SJSA1 (cell line): ENCODE results near the gene CKLF. TPM values are rescaled to one million over a fixed set of nuclear protein-coding genes. Genes with fewer than 3 reads are reported as not detected.
"Not testable (repeated sequence)": the region's sequence is repeated elsewhere in the genome, so short reads cannot be mapped to it uniquely, and the experiment has no call there.

Experiments used
- DNase-seq, 2 experiments: peaks; one replicate each; pipeline ENCODE4 v3.0.0-alpha.2; 2015 to 2020; ENCODE audit warnings: low spot score in 2 of 2, low read depth in 1 of 2
- H3K27ac ChIP-seq: fragments of 250-450 bp; sonication (Bioruptor Pico); 2 replicates; pipeline ENCODE4 v1.5.1; 2020; ENCODE audit warnings: mild to moderate bottlenecking, moderate library complexity
- H3K27me3 ChIP-seq: fragments of 250-450 bp; sonication (Bioruptor Pico); replicated peaks from 2 replicates; pipeline ENCODE4 v1.5.1; 2020; ENCODE audit warnings: mild to moderate bottlenecking, moderate library complexity
- H3K36me3 ChIP-seq: fragments of 250-450 bp; sonication (Bioruptor Pico); 2 replicates; pipeline ENCODE4 v1.5.1; 2020; ENCODE audit warnings: mild to moderate bottlenecking
- H3K4me1 ChIP-seq: fragments of 250-450 bp; sonication (Bioruptor Pico); replicated peaks from 2 replicates; pipeline ENCODE4 v1.6.1; 2021; ENCODE audit warnings: mild to moderate bottlenecking
- H3K4me3 ChIP-seq: fragments of 250-450 bp; sonication (Bioruptor Pico); 2 replicates; pipeline ENCODE4 v1.5.1; 2020; ENCODE audit warnings: mild to moderate bottlenecking
- H3K9me3 ChIP-seq: fragments of 250-450 bp; sonication (Bioruptor Pico); replicated peaks from 2 replicates; pipeline ENCODE4 v1.5.1; 2020; ENCODE audit warnings: mild to moderate bottlenecking
- total RNA-seq: library from RNA; depleted of rRNA; stranded (reverse); fragments of >200 nt; shearing (Covaris generic); gene quantifications from 2 replicates; pipeline ENCODE4 v1.2.3, GENCODE V29; 2014; rRNA removed

CKLF gene
- total RNA-seq, 1 experiment from 2014 or later = 134 TPM

- H3K27ac ChIP-seq = no peak overlapping the region
- no peak for DNase-seq
These were observed 56.7 kb downstream of the CKLF start for GRCh38 chr16:66609139-66609510.

GRCh38 chr16:66610111-66610820 lies 57.9 kb downstream of the CKLF start:
- no peak overlapping the region for H3K27ac ChIP-seq
- H3K27me3 ChIP-seq = no peaks in the 10 kb centered on the region
- no peaks in the 10 kb centered on the region for H3K9me3 ChIP-seq
- peaks cover 17% of the 10 kb centered on the region for H3K4me1 ChIP-seq
- peaks cover 61% of the 10 kb centered on the region for H3K36me3 ChIP-seq
- H3K4me3 ChIP-seq = no peak overlapping the region
- DNase-seq = no peak

More at GRCh38 chr16:66609139-66609510, 56.7 kb downstream of the CKLF start:
- peaks cover 18% of the 10 kb centered on the region for H3K4me1 ChIP-seq
- no peaks in the 10 kb centered on the region for H3K9me3 ChIP-seq
- peaks cover 65% of the 10 kb centered on the region for H3K36me3 ChIP-seq
- no peaks in the 10 kb centered on the region for H3K27me3 ChIP-seq
- H3K4me3 ChIP-seq = no peak overlapping the region

- not testable (repeated sequence) for H3K4me3 ChIP-seq, H3K27me3 ChIP-seq, DNase-seq, H3K4me1 ChIP-seq, H3K27ac ChIP-seq, H3K9me3 ChIP-seq
- H3K36me3 ChIP-seq = peaks cover 61% of the 10 kb centered on the region
These were observed 59.5 kb downstream of the CKLF start for GRCh38 chr16:66611911-66612310.

GRCh38 chr16:66612422-66612821 lies 60.0 kb downstream of the CKLF start:
- peaks cover 8% of the 10 kb centered on the region for H3K4me1 ChIP-seq
- H3K27me3 ChIP-seq = no peaks in the 10 kb centered on the region; the same call in 1 of the 2 replicates
- H3K9me3 ChIP-seq = no peaks in the 10 kb centered on the region
- no peak overlapping the region for H3K4me3 ChIP-seq
- no peak for DNase-seq
- H3K36me3 ChIP-seq = peaks cover 61% of the 10 kb centered on the region
- H3K27ac ChIP-seq = no peak overlapping the region

- Histone ChIP-seq H3K27me3 (no peaks in the 10 kb centered on the region; the same call in 1 of the 2 replicates), H3K4me1 (peaks cover 15% of the 10 kb centered on the region), H3K4me3 (no peak overlapping the region), H3K27ac (no peak overlapping the region), H3K9me3 (no peaks in the 10 kb centered on the region), H3K36me3 (peaks cover 48% of the 10 kb centered on the region)
- no peak for DNase-seq
These were observed 61.9 kb downstream of the CKLF start for GRCh38 chr16:66614161-66614802.

Other genes with a start within 250 kb of the CKLF start
- not detected in 2 replicates for gene CDH5, start 185.9 kb upstream of the CKLF start, total RNA-seq
- not detected in 2 replicates for gene BEAN1, start 125.3 kb upstream of the CKLF start, total RNA-seq
- 26.2 and 28.9 TPM in 2 replicates for gene TK2, start 2.5 kb upstream of the CKLF start, total RNA-seq
- 3.5 and 5.4 TPM in 2 replicates for gene CMTM1, start 13.9 kb downstream of the CKLF start, total RNA-seq
- 1.6 TPM in 1 of 2 replicates, not detected in the other for gene CMTM2, start 26.9 kb downstream of the CKLF start, total RNA-seq
- 13.6 and 18.9 TPM in 2 replicates for gene CMTM3, start 52.1 kb downstream of the CKLF start, total RNA-seq
- 8.9 and 14.6 TPM in 2 replicates for gene CMTM4, start 144.2 kb downstream of the CKLF start, total RNA-seq
- gene DYNC1LI2, start 199.0 kb downstream of the CKLF start, total RNA-seq = 89.0 and 101 TPM in 2 replicates
- gene TERB1, start 249.0 kb downstream of the CKLF start, total RNA-seq = 0.05 TPM in 1 of 2 replicates, not detected in the other